Stimulated activated memory B cell treated with anti-CD40 and anti-IgM and Interleukin-4, amounts not matched to agents 10 μg/mL and 1 μg/mL and 100 μg/mL, for 72 hours (primary cell): ENCODE data around the gene ODAD2.

ENCODE experiments used
- ATAC-seq: fragments of 150-1000 bp; cut with Tn5 transposase; 2 replicates; pipeline ENCODE4 v1.10.0; 2021
- H3K27ac Mint-ChIP-seq: one replicate; pipeline ENCODE4 v1.8.0; 2022; ENCODE audit warnings: mild to moderate bottlenecking, mixed read lengths
- H3K27me3 Mint-ChIP-seq: one replicate; pipeline ENCODE4 v1.8.0; 2022; ENCODE audit warnings: mixed read lengths
- H3K36me3 Mint-ChIP-seq: one replicate; pipeline ENCODE4 v1.8.0; 2022; ENCODE audit warnings: mixed read lengths
- H3K4me1 Mint-ChIP-seq: one replicate; pipeline ENCODE4 v1.8.0; 2022; ENCODE audit warnings: mixed read lengths
- H3K4me3 Mint-ChIP-seq: one replicate; pipeline ENCODE4 v1.8.0; 2022; ENCODE audit warnings: mild to moderate bottlenecking, moderate library complexity, mixed read lengths
- H3K9me3 Mint-ChIP-seq: one replicate; pipeline ENCODE4 v1.8.0; 2022; ENCODE audit warnings: mixed read lengths

ODAD2 gene

GRCh38 chr10:27833792-27834191 is 165.1 kb downstream of the ODAD2 start:
- Mint-ChIP-seq H3K4me1 (no peaks in the 10 kb centered on the region), H3K27ac (no peak overlapping the region), H3K4me3 (no peak overlapping the region), H3K36me3 (no peaks in the 10 kb centered on the region), H3K9me3 (no peaks in the 10 kb centered on the region), H3K27me3 (no peaks in the 10 kb centered on the region)
- no peak for ATAC-seq

GRCh38 chr10:27832826-27833225 is 166.1 kb downstream of the ODAD2 start:
- Mint-ChIP-seq H3K4me1 (no peaks in the 10 kb centered on the region), H3K27me3 (no peaks in the 10 kb centered on the region), H3K36me3 (no peaks in the 10 kb centered on the region), H3K9me3 (no peaks in the 10 kb centered on the region), H3K27ac (no peak overlapping the region), H3K4me3 (no peak overlapping the region)
- no peak for ATAC-seq

- no peaks in the 10 kb centered on the region for H3K27me3 Mint-ChIP-seq
- no peak for ATAC-seq
- no peak overlapping the region for H3K27ac Mint-ChIP-seq
- no peaks in the 10 kb centered on the region for H3K36me3 Mint-ChIP-seq
- no peaks in the 10 kb centered on the region for H3K9me3 Mint-ChIP-seq
- no peak overlapping the region for H3K4me3 Mint-ChIP-seq
- H3K4me1 Mint-ChIP-seq = no peaks in the 10 kb centered on the region
Measured at GRCh38 chr10:27826369-27826768, 172.5 kb downstream of the ODAD2 start.

GRCh38 chr10:27822301-27822700 is 176.6 kb downstream of the ODAD2 start:
- H3K27me3 Mint-ChIP-seq = peaks cover 9% of the 10 kb centered on the region
- H3K36me3 Mint-ChIP-seq = no peaks in the 10 kb centered on the region
- H3K9me3 Mint-ChIP-seq = no peaks in the 10 kb centered on the region
- H3K27ac Mint-ChIP-seq = no peak overlapping the region
- H3K4me1 Mint-ChIP-seq = no peaks in the 10 kb centered on the region
- no peak for ATAC-seq
- no peak overlapping the region for H3K4me3 Mint-ChIP-seq

- Mint-ChIP-seq H3K27ac (no peak overlapping the region), H3K36me3 (no peaks in the 10 kb centered on the region)
- no peak for ATAC-seq
Measured at GRCh38 chr10:27820637-27821036, 178.2 kb downstream of the ODAD2 start.

GRCh38 chr10:27819781-27820531 is 178.9 kb downstream of the ODAD2 start:
- no peak overlapping the region for H3K4me3 Mint-ChIP-seq
- no peaks in the 10 kb centered on the region for H3K36me3 Mint-ChIP-seq
- no peaks in the 10 kb centered on the region for H3K9me3 Mint-ChIP-seq
- H3K27ac Mint-ChIP-seq = no peak overlapping the region
- no peaks in the 10 kb centered on the region for H3K4me1 Mint-ChIP-seq
- ATAC-seq = no peak
- H3K27me3 Mint-ChIP-seq = peaks cover 9% of the 10 kb centered on the region

More at GRCh38 chr10:27820637-27821036, 178.2 kb downstream of the ODAD2 start:
- Mint-ChIP-seq H3K4me1 (no peaks in the 10 kb centered on the region), H3K27me3 (peaks cover 9% of the 10 kb centered on the region), H3K9me3 (no peaks in the 10 kb centered on the region), H3K4me3 (no peak overlapping the region)

- no peaks in the 10 kb centered on the region for H3K36me3 Mint-ChIP-seq
- peaks cover 9% of the 10 kb centered on the region for H3K27me3 Mint-ChIP-seq
- H3K27ac Mint-ChIP-seq = no peak overlapping the region
- H3K4me1 Mint-ChIP-seq = no peaks in the 10 kb centered on the region
- H3K4me3 Mint-ChIP-seq = no peak overlapping the region
- H3K9me3 Mint-ChIP-seq = no peaks in the 10 kb centered on the region
- ATAC-seq = no peak
Measured at GRCh38 chr10:27816320-27816719, 182.6 kb downstream of the ODAD2 start.

- Mint-ChIP-seq H3K9me3 (no peaks in the 10 kb centered on the region), H3K4me3 (no peak overlapping the region), H3K4me1 (no peaks in the 10 kb centered on the region), H3K27me3 (peaks cover 9% of the 10 kb centered on the region), H3K36me3 (no peaks in the 10 kb centered on the region), H3K27ac (no peak overlapping the region)
- no peak for ATAC-seq
Measured at GRCh38 chr10:27815846-27816245, 183.0 kb downstream of the ODAD2 start.

- Mint-ChIP-seq H3K9me3 (no peaks in the 10 kb centered on the region), H3K36me3 (no peaks in the 10 kb centered on the region), H3K27me3 (peaks cover 9% of the 10 kb centered on the region), H3K4me1 (no peaks in the 10 kb centered on the region), H3K4me3 (no peak overlapping the region), H3K27ac (no peak overlapping the region)
- ATAC-seq = no peak
Measured at GRCh38 chr10:27815261-27815660, 183.6 kb downstream of the ODAD2 start.

- no peak for ATAC-seq
- H3K4me3 Mint-ChIP-seq = no peak overlapping the region
- H3K27ac Mint-ChIP-seq = no peak overlapping the region
- H3K4me1 Mint-ChIP-seq = no peaks in the 10 kb centered on the region
- no peaks in the 10 kb centered on the region for H3K9me3 Mint-ChIP-seq
- peaks cover 17% of the 10 kb centered on the region for H3K27me3 Mint-ChIP-seq
- no peaks in the 10 kb centered on the region for H3K36me3 Mint-ChIP-seq
Measured at GRCh38 chr10:27805180-27805579, 193.7 kb downstream of the ODAD2 start.

GRCh38 chr10:27804136-27804535 is 194.7 kb downstream of the ODAD2 start:
- no peak overlapping the region for H3K27ac Mint-ChIP-seq
- H3K27me3 Mint-ChIP-seq = peaks cover 17% of the 10 kb centered on the region
- ATAC-seq = no peak
- no peaks in the 10 kb centered on the region for H3K36me3 Mint-ChIP-seq
- H3K9me3 Mint-ChIP-seq = no peaks in the 10 kb centered on the region
- H3K4me1 Mint-ChIP-seq = no peaks in the 10 kb centered on the region
- H3K4me3 Mint-ChIP-seq = no peak overlapping the region

GRCh38 chr10:27801171-27801785 is 197.6 kb downstream of the ODAD2 start:
- ATAC-seq = no peak
- no peaks in the 10 kb centered on the region for H3K9me3 Mint-ChIP-seq
- H3K27me3 Mint-ChIP-seq = peaks cover 17% of the 10 kb centered on the region
- H3K4me1 Mint-ChIP-seq = no peaks in the 10 kb centered on the region
- H3K36me3 Mint-ChIP-seq = no peaks in the 10 kb centered on the region
- H3K27ac Mint-ChIP-seq = no peak overlapping the region
- no peak overlapping the region for H3K4me3 Mint-ChIP-seq

GRCh38 chr10:27799046-27799445 is 199.8 kb downstream of the ODAD2 start:
- no peaks in the 10 kb centered on the region for H3K9me3 Mint-ChIP-seq
- H3K27me3 Mint-ChIP-seq = no peaks in the 10 kb centered on the region
- ATAC-seq = no peak
- H3K4me1 Mint-ChIP-seq = no peaks in the 10 kb centered on the region
- no peaks in the 10 kb centered on the region for H3K36me3 Mint-ChIP-seq
- no peak overlapping the region for H3K4me3 Mint-ChIP-seq
- H3K27ac Mint-ChIP-seq = no peak overlapping the region

GRCh38 chr10:27794157-27794556 is 204.7 kb downstream of the ODAD2 start:
- ATAC-seq = no peak
- Mint-ChIP-seq H3K27ac (no peak overlapping the region), H3K27me3 (no peaks in the 10 kb centered on the region), H3K4me1 (no peaks in the 10 kb centered on the region), H3K9me3 (no peaks in the 10 kb centered on the region), H3K4me3 (no peak overlapping the region), H3K36me3 (no peaks in the 10 kb centered on the region)

- no peaks in the 10 kb centered on the region for H3K27me3 Mint-ChIP-seq
- no peaks in the 10 kb centered on the region for H3K9me3 Mint-ChIP-seq
- no peak for ATAC-seq
- no peak overlapping the region for H3K27ac Mint-ChIP-seq
- no peak overlapping the region for H3K4me3 Mint-ChIP-seq
- no peaks in the 10 kb centered on the region for H3K4me1 Mint-ChIP-seq
- no peaks in the 10 kb centered on the region for H3K36me3 Mint-ChIP-seq
Measured at GRCh38 chr10:27792216-27792615, 206.7 kb downstream of the ODAD2 start.

GRCh38 chr10:27784272-27784671 is 214.6 kb downstream of the ODAD2 start:
- no peaks in the 10 kb centered on the region for H3K4me1 Mint-ChIP-seq
- H3K27ac Mint-ChIP-seq = no peak overlapping the region
- peaks cover 3% of the 10 kb centered on the region for H3K9me3 Mint-ChIP-seq
- H3K4me3 Mint-ChIP-seq = no peak overlapping the region
- no peaks in the 10 kb centered on the region for H3K27me3 Mint-ChIP-seq
- ATAC-seq = no peak
- no peaks in the 10 kb centered on the region for H3K36me3 Mint-ChIP-seq
